ENCODE results near the gene EGFL7.

EGFL7 gene

DNA sequence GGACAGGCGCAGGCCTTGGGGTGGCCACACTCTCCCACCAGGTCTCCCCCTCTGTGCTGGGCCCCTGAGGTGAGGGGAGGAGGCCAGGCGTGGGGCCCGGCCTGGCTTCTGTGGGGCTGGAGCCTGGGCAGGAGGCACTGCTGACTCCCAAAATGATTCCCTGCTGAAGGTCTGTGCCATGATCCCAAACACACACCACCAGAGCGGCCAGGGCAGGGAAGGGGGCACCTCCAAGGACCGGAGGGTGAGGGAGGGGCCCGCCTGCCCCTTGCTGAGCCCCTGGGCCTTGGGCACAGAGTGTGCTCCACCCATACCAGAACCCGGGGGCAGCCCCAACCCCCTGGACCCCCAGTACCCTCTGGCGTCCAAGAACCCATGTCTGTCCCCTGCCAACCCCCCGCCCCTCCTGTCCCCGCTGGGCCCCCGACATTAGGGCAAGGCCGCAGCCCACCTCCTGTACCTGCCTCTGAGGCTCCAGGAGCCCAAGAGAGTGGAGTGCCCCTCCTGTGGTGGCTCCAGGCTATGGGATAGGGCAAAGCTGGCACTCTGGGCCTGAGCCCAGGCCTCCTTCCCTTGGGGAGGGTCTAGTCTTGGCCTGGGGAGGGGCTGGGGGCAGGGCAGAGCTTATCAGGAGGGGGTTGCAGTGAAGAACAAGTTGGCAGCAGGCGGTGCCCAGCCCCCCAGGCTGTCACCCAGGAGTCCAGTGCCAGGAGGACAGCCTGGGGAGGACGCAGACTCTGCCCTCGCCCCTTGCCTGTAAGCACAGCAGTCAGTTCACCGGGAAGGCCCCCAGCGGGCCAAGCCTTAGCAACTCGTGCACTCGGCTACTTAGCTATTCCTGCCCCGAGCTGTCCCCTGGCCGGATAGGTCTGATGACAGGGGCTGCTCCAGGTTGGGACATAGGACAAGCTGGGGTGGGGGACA is 2.6 kb upstream of the EGFL7 start:
- DNase-seq (ENCODE audit: low read depth, low spot score) = no peak

GRCh38 chr9:136660971-136661550 is 1.7 kb upstream of the EGFL7 start:
- DNase-seq (ENCODE audit: low read depth, low spot score) = no peak

- DNase-seq (ENCODE audit: low read depth, low spot score) = no peak
Measured at GRCh38 chr9:136661641-136662325, 933 bp upstream of the EGFL7 start.

DNA sequence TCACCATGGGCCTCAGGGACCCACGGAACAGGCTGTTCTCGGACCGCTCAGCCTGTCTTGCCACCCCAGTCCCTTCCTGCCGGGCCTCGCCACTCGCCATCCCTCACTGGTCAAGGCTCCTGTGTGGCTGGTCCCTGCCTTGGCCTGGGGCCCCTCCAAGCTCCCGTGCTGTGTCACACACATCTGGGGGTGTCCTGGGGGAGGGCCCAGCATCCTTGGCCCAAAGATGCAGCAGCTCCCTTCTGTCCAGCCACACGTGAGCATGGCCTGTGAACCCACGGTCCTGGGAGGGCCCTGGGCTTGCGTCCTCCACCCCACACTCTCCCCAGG is 425 bp upstream of the EGFL7 start:
- DNase-seq (ENCODE audit: low read depth, low spot score) = no peak

DNA sequence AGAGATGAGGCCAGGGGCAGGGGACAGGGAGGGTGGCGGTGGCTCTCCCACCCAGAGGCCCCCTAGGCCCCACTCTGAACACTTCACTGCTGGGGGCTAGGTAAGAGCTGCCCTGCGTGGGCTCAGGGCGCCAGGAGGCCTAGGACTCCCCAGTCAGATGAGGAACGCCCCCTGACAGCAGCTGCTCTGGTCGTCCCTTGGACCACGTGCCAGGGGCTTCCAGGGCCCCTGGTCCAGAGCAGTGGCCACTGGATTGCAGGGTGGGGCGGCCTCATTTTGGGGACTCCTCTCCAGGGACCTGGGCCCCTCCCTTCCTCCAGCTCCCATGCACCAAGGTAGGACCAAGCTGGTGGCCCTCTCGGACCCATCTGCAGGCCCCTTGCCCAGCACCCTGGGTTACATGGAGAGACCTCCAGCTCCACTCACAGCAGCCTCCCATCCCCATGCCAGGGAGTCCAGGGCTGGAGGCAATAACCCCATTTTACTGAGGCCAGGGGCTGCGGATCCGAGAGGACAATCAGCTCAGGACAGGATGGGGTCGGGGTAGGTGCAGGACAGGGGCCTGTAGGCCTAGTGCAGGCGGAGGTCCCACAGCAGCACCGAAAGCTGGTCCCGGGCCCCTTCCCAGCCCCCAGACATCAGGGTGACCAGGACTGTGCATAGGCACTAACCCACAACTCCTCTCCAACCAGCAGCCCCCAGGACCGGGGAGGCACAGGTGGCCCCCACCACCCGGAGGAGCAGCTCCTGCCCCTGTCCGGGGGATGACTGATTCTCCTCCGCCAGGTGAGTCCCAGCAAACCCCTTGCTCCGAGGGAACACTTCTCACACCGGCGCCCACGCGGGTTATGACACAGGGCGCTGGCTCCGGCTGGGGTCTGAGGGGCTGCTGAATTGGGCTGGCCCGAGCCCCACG is 1.5 kb downstream of the EGFL7 start:
- no peak for DNase-seq (ENCODE audit: low read depth, low spot score)

GRCh38 chr9:136665111-136665703 is 2.5 kb downstream of the EGFL7 start:
- peak; percentile 52 for DNase-seq (ENCODE audit: low read depth, low spot score)

DNA sequence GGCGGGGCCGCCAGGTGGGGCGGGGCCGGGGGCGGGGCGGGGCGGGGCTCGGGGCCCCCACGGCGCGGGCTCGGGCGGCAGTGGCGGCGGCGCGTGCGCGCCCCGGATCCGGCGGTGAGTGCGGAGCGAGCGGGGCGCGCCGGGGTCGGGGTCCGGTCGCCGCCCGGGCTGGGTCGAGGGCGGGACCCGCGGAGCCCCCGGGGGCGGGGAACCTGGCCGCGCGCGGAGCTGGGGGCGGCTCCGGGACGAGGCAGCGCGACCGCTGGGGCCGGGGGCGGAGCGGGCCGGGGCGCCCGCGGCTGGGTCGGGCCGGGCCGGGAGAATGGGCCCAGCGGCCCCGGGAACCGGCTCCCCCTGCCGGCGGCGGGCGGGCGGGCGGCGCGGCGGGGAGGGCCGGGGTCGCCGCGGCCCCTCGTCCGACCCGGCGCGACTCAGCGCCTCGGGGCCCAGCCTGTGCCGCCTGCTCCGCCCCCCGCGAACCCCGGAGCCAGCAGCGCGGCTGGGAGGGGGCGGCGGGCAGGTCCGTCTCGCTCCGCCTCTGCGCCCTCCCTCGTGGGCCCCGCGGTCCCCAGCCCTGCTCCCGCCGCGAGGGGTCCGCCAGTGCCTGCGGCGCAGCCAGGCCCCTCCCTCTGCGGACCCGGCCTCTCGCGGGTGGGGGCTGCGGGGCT is 3.1 kb downstream of the EGFL7 start:
- DNase-seq (ENCODE audit: low read depth, low spot score) = no peak

DNA sequence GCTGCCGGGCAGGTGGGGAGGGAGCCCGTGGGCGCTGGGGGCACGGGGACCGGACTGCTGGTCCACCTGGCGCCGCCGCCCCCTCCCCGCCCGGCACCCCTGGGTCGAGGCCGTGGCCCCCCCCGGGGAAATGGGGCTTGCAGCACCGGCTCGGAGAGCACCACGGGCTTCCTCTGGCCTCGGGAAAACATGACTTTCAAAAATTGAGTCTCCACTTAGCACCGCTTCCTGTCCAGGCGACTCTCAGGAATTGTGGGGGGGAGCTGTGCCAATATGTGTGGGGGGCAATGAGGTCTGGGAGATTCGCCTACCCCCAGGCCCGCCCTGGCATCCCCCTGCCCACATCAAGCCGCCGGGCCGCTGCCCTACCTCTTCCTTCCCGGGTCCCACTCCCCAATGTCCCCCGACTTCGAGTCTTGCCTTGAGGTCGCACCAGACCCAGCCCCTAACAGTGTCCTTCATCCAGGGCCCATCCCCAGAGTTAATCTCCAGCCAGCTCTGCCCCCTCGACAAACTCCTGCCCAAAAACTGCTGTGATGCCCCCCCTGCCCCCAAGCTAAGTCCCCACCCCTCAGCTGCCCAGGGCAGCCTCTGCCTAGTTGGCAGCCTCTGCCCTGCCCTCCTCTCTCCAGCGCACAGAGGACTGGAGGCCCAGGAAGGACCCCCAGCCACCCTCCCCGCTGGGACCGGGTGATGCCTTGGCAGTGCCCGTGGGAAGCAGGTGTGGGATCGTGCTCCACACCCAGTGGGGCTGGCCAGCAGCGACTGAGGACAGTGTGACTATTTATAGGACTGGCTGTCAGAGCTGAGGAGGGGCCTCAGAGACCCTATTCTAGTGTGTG is 3.9 kb downstream of the EGFL7 start:
- no peak for DNase-seq (ENCODE audit: low read depth, low spot score)

DNA sequence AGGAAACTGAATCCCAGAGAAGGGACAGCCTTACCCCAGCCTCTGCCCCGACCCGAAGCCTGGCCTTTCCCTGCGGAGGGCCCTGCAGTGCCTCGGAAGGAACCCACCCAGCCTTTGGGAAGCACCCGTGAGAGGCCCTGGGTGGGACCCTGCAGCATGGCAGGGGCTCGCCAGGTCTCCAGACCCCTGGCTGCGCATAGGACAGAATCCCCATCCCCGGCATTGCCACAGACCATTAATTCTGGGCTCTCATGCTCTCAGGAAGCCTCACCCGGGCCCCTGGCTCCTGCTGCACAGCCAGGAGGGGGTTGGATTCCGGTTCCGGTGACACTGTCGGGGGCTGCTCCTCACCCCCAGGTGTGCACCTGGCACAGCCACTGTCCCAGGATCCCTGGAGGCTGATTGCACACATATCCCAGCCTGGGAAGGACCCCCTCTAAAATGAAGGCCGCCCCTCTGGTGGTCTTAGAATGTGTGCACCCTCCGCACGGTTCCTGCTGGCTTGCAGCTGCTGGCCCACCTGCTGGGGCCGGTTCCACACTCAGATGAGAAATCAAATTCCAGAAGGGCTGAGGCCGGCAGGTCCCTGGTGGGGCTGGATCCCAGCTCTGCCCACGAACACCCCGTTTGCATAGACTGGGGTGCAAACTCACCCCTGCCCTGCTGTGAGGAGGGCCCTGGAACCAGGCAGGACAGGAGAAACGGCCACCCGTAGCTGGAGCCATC is 4.7 kb downstream of the EGFL7 start:
- DNase-seq (ENCODE audit: low read depth, low spot score) = no peak

- DNase-seq (ENCODE audit: low read depth, low spot score) = no peak
Measured at GRCh38 chr9:136667940-136668760, 5.4 kb downstream of the EGFL7 start.

- DNase-seq (ENCODE audit: low read depth, low spot score) = no peak
Measured at GRCh38 chr9:136668983-136669790, 6.5 kb downstream of the EGFL7 start.

- no peak for DNase-seq (ENCODE audit: low read depth, low spot score)
Measured at GRCh38 chr9:136669791-136670464, 7.2 kb downstream of the EGFL7 start.

DNA sequence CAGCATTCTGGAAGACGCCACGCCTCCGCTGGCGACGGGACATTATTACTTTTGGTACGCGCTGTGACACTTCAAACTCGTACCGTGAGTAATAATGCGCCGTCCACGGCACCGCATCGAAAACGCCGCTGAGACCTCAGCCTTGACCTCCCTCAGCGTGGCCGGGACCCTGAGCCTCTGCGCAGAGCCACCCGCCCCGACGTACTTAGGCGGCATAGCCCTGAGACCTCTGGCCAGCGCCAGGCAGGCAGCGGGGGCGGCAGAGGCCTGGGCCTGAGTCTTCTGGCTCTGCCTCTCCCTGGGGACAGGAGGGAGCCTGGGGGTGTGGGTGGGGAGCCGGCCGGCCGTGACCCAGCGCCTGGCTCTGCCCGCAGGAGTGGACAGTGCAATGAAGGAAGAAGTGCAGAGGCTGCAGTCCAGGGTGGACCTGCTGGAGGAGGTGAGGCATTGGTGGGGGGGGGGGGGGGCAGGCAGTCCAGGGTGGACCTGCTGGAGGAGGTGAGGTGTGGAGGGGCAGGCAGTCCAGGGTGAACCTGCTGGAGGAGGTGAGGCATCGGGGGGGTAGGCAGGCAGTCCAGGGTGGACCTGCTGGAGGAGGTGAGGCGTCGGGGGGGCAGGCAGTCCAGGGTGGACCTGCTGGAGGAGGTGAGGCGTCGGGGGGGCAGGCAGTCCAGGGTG is 8.0 kb downstream of the EGFL7 start:
- no peak for DNase-seq (ENCODE audit: low read depth, low spot score)

DNA sequence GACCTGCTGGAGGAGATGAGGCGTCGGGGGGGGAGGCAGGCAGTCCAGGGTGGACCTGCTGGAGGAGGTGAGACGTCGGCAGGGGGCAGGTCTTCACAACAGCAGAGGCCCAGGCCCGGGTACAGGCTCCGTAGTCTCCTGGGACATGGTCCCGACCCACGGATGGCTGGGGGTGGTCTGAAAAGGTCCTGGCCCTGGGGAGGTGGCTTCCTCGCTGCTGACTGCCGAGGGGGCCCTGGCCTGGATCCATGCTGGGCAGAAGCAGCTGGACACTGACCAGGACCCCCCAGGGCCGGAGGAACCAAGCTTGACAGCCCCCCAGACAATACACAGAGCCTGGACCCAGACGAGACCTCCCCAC is 8.5 kb downstream of the EGFL7 start:
- DNase-seq (ENCODE audit: low read depth, low spot score) = no peak

GRCh38 chr9:136671646-136672430 is 9.1 kb downstream of the EGFL7 start:
- DNase-seq (ENCODE audit: low read depth, low spot score) = peak; percentile 55

All from ELF-1 (cell line).